HepG2 (cell line): ENCODE data around the gene TOPBP1. TPM values are rescaled to one million over a fixed set of nuclear protein-coding genes. Genes with fewer than 3 reads are reported as not detected.

Source experiments
- CHD2 ChIP-seq: IDR thresholded peaks from 2 replicates; pipeline ENCODE4 v1.6.1; 2011; ENCODE audit warnings: low read depth, low read length, improper control_type of control experiment
- IRX3 ChIP-seq: sonication (generic); formaldehyde crosslinking; IDR thresholded peaks from 2 replicates; pipeline ENCODE4 v1.8.1; 2023; ENCODE audit warnings: mild to moderate bottlenecking, low read depth, missing genetic modification reagents, borderline replicate concordance
- polyA plus RNA-seq, 8 experiments: library from polyadenylated mRNA; depleted of rRNA in 3 of 8; stranded (reverse) in 7 of 8; unstranded in 1 of 8; fragments of >200 nt; fragmentation: Illumina TruSeq in 4 of 8; extraction: Trizol in 4 of 8; gene quantifications; 2 replicates each; pipeline versions ENCODE4 v1.2.1 to v1.2.3, GENCODE V29; 2011 to 2016; ENCODE audit warnings: low read depth in 4 of 8, missing spikeins in 1 of 8, mixed read lengths in 1 of 8; ENCODE audit not compliant: insufficient read depth in 1 of 8
- total RNA-seq, 5 experiments: library from RNA; depleted of rRNA; stranded (reverse); fragments of >200 nt; fragmentation: Illumina TruSeq; extraction: Trizol; gene quantifications; 2 replicates each; pipeline ENCODE4 v1.2.3, GENCODE V29; 2016; ENCODE audit warnings: low read depth in 1 of 5
- TF ChIP-seq, protein P1 (sequence below): sonication (generic); formaldehyde crosslinking; IDR thresholded peaks from 2 replicates; pipeline ENCODE4 v1.5.0; 2020; ENCODE audit warnings: mild to moderate bottlenecking, missing genetic modification reagents, borderline replicate concordance
- TF ChIP-seq, protein P2 (sequence below): sonication (generic); formaldehyde crosslinking; IDR thresholded peaks from 2 replicates; pipeline ENCODE4 v1.4.0; 2020; ENCODE audit warnings: missing genetic modification reagents, borderline replicate concordance
- TF ChIP-seq, protein P3 (sequence below): sonication (generic); formaldehyde crosslinking; IDR thresholded peaks from 2 replicates; pipeline ENCODE4 v1.9.0; 2021; ENCODE audit warnings: mild to moderate bottlenecking, missing genetic modification reagents
- TF ChIP-seq, protein P4 (sequence below): sonication (generic); formaldehyde crosslinking; IDR thresholded peaks from 2 replicates; pipeline ENCODE4 v1.5.1; 2020; ENCODE audit warnings: missing genetic modification reagents, mild to moderate bottlenecking, borderline replicate concordance

TOPBP1 gene
- total and polyA plus RNA-seq, 2 of the 13 experiments (the other 11 are each of a cell fraction or from before 2014, with no cell fraction given) = 24.3 to 42.9 TPM

DNA sequence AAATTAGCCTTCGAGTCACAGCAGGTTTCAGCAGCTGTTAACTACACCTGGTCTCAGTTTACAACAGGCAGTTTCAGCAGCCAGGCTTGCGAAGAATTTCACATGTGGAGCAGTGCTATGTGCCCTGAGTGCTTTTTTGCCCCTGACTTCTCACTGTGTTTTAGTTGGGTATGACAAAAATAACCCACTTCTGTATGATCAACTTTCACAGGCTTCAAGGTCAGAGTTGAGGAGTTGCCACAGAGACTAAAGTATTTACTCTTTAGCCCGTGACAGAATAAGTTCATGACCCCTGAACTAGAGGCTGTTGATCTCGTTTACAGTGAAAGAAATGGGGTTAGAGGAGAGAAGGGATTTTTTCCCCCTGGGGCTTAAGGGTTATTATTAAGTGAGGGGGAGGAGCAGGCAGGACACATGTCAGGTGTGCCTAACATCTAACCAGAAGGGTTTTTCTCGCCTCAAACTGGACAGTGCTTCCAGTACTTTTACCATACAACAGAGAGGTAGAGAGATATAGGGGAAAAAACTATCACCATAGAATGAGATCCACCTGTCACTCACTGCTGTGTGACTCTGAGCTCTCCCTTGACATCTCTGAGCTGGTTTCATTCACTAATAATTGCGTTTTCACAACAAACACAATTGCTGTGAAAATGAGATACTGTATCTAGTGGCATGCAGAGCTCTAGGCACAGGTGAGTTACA, 14.0 kb upstream of the TOPBP1 start (continued):
- TF ChIP-seq, protein P1, sequence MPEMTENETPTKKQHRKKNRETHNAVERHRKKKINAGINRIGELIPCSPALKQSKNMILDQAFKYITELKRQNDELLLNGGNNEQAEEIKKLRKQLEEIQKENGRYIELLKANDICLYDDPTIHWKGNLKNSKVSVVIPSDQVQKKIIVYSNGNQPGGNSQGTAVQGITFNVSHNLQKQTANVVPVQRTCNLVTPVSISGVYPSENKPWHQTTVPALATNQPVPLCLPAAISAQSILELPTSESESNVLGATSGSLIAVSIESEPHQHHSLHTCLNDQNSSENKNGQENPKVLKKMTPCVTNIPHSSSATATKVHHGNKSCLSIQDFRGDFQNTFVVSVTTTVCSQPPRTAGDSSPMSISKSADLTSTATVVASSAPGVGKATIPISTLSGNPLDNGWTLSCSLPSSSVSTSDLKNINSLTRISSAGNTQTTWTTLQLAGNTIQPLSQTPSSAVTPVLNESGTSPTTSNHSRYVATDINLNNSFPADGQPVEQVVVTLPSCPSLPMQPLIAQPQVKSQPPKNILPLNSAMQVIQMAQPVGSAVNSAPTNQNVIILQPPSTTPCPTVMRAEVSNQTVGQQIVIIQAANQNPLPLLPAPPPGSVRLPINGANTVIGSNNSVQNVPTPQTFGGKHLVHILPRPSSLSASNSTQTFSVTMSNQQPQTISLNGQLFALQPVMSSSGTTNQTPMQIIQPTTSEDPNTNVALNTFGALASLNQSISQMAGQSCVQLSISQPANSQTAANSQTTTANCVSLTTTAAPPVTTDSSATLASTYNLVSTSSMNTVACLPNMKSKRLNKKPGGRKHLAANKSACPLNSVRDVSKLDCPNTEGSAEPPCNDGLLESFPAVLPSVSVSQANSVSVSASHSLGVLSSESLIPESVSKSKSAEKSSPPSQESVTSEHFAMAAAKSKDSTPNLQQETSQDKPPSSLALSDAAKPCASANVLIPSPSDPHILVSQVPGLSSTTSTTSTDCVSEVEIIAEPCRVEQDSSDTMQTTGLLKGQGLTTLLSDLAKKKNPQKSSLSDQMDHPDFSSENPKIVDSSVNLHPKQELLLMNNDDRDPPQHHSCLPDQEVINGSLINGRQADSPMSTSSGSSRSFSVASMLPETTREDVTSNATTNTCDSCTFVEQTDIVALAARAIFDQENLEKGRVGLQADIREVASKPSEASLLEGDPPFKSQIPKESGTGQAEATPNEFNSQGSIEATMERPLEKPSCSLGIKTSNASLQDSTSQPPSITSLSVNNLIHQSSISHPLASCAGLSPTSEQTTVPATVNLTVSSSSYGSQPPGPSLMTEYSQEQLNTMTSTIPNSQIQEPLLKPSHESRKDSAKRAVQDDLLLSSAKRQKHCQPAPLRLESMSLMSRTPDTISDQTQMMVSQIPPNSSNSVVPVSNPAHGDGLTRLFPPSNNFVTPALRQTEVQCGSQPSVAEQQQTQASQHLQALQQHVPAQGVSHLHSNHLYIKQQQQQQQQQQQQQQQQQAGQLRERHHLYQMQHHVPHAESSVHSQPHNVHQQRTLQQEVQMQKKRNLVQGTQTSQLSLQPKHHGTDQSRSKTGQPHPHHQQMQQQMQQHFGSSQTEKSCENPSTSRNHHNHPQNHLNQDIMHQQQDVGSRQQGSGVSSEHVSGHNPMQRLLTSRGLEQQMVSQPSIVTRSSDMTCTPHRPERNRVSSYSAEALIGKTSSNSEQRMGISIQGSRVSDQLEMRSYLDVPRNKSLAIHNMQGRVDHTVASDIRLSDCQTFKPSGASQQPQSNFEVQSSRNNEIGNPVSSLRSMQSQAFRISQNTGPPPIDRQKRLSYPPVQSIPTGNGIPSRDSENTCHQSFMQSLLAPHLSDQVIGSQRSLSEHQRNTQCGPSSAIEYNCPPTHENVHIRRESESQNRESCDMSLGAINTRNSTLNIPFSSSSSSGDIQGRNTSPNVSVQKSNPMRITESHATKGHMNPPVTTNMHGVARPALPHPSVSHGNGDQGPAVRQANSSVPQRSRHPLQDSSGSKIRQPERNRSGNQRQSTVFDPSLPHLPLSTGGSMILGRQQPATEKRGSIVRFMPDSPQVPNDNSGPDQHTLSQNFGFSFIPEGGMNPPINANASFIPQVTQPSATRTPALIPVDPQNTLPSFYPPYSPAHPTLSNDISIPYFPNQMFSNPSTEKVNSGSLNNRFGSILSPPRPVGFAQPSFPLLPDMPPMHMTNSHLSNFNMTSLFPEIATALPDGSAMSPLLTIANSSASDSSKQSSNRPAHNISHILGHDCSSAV (CRISPR knock-in tag) = no peak
- TF ChIP-seq CHD2 (no peak), IRX3 (CRISPR knock-in tag) (no peak)
- TF ChIP-seq, protein P2, sequence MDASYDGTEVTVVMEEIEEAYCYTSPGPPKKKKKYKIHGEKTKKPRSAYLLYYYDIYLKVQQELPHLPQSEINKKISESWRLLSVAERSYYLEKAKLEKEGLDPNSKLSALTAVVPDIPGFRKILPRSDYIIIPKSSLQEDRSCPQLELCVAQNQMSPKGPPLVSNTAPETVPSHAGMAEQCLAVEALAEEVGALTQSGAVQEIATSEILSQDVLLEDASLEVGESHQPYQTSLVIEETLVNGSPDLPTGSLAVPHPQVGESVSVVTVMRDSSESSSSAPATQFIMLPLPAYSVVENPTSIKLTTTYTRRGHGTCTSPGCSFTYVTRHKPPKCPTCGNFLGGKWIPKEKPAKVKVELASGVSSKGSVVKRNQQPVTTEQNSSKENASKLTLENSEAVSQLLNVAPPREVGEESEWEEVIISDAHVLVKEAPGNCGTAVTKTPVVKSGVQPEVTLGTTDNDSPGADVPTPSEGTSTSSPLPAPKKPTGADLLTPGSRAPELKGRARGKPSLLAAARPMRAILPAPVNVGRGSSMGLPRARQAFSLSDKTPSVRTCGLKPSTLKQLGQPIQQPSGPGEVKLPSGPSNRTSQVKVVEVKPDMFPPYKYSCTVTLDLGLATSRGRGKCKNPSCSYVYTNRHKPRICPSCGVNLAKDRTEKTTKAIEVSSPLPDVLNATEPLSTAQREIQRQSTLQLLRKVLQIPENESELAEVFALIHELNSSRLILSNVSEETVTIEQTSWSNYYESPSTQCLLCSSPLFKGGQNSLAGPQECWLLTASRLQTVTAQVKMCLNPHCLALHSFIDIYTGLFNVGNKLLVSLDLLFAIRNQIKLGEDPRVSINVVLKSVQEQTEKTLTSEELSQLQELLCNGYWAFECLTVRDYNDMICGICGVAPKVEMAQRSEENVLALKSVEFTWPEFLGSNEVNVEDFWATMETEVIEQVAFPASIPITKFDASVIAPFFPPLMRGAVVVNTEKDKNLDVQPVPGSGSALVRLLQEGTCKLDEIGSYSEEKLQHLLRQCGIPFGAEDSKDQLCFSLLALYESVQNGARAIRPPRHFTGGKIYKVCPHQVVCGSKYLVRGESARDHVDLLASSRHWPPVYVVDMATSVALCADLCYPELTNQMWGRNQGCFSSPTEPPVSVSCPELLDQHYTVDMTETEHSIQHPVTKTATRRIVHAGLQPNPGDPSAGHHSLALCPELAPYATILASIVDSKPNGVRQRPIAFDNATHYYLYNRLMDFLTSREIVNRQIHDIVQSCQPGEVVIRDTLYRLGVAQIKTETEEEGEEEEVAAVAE (CRISPR knock-in tag) = no peak
- TF ChIP-seq, protein P3, sequence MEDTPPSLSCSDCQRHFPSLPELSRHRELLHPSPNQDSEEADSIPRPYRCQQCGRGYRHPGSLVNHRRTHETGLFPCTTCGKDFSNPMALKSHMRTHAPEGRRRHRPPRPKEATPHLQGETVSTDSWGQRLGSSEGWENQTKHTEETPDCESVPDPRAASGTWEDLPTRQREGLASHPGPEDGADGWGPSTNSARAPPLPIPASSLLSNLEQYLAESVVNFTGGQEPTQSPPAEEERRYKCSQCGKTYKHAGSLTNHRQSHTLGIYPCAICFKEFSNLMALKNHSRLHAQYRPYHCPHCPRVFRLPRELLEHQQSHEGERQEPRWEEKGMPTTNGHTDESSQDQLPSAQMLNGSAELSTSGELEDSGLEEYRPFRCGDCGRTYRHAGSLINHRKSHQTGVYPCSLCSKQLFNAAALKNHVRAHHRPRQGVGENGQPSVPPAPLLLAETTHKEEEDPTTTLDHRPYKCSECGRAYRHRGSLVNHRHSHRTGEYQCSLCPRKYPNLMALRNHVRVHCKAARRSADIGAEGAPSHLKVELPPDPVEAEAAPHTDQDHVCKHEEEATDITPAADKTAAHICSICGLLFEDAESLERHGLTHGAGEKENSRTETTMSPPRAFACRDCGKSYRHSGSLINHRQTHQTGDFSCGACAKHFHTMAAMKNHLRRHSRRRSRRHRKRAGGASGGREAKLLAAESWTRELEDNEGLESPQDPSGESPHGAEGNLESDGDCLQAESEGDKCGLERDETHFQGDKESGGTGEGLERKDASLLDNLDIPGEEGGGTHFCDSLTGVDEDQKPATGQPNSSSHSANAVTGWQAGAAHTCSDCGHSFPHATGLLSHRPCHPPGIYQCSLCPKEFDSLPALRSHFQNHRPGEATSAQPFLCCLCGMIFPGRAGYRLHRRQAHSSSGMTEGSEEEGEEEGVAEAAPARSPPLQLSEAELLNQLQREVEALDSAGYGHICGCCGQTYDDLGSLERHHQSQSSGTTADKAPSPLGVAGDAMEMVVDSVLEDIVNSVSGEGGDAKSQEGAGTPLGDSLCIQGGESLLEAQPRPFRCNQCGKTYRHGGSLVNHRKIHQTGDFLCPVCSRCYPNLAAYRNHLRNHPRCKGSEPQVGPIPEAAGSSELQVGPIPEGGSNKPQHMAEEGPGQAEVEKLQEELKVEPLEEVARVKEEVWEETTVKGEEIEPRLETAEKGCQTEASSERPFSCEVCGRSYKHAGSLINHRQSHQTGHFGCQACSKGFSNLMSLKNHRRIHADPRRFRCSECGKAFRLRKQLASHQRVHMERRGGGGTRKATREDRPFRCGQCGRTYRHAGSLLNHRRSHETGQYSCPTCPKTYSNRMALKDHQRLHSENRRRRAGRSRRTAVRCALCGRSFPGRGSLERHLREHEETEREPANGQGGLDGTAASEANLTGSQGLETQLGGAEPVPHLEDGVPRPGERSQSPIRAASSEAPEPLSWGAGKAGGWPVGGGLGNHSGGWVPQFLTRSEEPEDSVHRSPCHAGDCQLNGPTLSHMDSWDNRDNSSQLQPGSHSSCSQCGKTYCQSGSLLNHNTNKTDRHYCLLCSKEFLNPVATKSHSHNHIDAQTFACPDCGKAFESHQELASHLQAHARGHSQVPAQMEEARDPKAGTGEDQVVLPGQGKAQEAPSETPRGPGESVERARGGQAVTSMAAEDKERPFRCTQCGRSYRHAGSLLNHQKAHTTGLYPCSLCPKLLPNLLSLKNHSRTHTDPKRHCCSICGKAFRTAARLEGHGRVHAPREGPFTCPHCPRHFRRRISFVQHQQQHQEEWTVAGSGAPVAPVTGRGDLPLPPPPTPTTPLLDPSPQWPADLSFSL = no peak
- TF ChIP-seq, protein P4, sequence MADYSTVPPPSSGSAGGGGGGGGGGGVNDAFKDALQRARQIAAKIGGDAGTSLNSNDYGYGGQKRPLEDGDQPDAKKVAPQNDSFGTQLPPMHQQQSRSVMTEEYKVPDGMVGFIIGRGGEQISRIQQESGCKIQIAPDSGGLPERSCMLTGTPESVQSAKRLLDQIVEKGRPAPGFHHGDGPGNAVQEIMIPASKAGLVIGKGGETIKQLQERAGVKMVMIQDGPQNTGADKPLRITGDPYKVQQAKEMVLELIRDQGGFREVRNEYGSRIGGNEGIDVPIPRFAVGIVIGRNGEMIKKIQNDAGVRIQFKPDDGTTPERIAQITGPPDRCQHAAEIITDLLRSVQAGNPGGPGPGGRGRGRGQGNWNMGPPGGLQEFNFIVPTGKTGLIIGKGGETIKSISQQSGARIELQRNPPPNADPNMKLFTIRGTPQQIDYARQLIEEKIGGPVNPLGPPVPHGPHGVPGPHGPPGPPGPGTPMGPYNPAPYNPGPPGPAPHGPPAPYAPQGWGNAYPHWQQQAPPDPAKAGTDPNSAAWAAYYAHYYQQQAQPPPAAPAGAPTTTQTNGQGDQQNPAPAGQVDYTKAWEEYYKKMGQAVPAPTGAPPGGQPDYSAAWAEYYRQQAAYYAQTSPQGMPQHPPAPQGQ (CRISPR knock-in tag) = no peak
